Pancreas (tissue), 10 donors: Measurements from ENCODE around the gene AQP12B. TPM values are rescaled to one million over a fixed set of nuclear protein-coding genes. Genes with fewer than 3 reads are reported as not detected.

Experiments used
- ATAC-seq, 4 donors: fragments of 200-7000 bp; cut with Tn5 transposase; one replicate each; pipeline versions ENCODE4 v1.8.0 to v1.9.1; 2020; ENCODE audit warnings: mild to moderate bottlenecking in 4 of 4, moderate library complexity in 4 of 4
- DNase-seq, 6 donors: peaks; one replicate each; pipeline ENCODE4 v3.0.0-alpha.2; 2020
- FAIRE-seq: peaks from 2 replicates; lab custom pipeline; 2012; peaks lifted over from hg19 to GRCh38; lab: Jason Lieb, UNC
- H3K27ac ChIP-seq, 4 donors: fragments of 200-600 bp; sonication (generic); 1 replicate in 3 of 4; 2 replicates in 1 of 4; pipeline versions ENCODE4 v1.5.0 to v1.8.0; 2020
- H3K27me3 ChIP-seq, 4 donors: fragments of 200-600 bp; one replicate each; pipeline ENCODE4 v1.8.0; 2021
- H3K36me3 ChIP-seq, 3 donors: fragments of 200-600 bp; sonication (generic) in 1 of 3; one replicate each; pipeline versions ENCODE4 v1.5.0 to v1.8.0; 2020 to 2021
- H3K4me1 ChIP-seq, 3 donors: fragments of 200-600 bp; one replicate each; pipeline ENCODE4 v1.8.0; 2021
- H3K4me3 ChIP-seq, 4 donors: fragments of 200-600 bp; sonication (generic) in 2 of 4; one replicate each; pipeline versions ENCODE4 v1.5.0 to v1.8.0; 2020 to 2021
- H3K9me3 ChIP-seq, 4 donors: fragments of 200-600 bp; one replicate each; pipeline ENCODE4 v1.8.0; 2021
- CTCF ChIP-seq, 4 donors: fragments of 200-600 bp; sonication (generic) in 3 of 4; IDR thresholded peaks; one replicate each; pipeline versions ENCODE4 v1.5.0 to v1.8.0; 2021; ENCODE audit warnings: antibody characterized with exemption in 4 of 4
- WGBS, 2 donors: extraction: QIAGEN DNeasy Blood & Tissue Kit; methylation state at CpG; one replicate each; pipeline ENCODE4 v1.1.7; 2013; 5-methylcytosine and 5-hydroxymethylcytosine counted together
- intact Hi-C, 3 donors: fragments of 100-400 bp; cut with DNase I; formaldehyde crosslinking; loops; one replicate each; pipeline versions ENCODE4 v1.11.1 to v1.14.2; 2022
- polyA plus RNA-seq, 2 donors: library from polyadenylated mRNA; stranded (reverse); fragments of 200-250 nt; gene quantifications; one replicate each; pipeline ENCODE4 v1.2.3, GENCODE V29; 2013
- total RNA-seq, 6 donors: library from RNA; stranded (reverse); fragmentation: NEBNext Ultra II Directional in 4 of 6; extraction: Animal tissue kit (Norgen Biotek cat#: 25700) in 4 of 6; gene quantifications; one replicate each; pipeline versions ENCODE4 v1.2.1 to v1.2.4, GENCODE V29; 2021 to 2023
- donor health status: healthy with polysubstance abuse.
- donor health status: DM: no; HTN: no; CAD: no; lungs with moderate emphysema.
- donor health status: DM: no; HTN: no; CAD: no.
- donor health status: control.
- donor health status: control.
- donor health status: Bipolar disorder and iron deficiency.
- donor health status: DM: yes; HTN: yes; CAD: no.
- donor health status: DM: no; HTN: no; CAD: no.
- donor health status: DM: no; HTN: no; CAD: no.
- donor health status: DM: yes; HTN: yes; CAD: no.

Gene AQP12B
- total and polyA plus RNA-seq, 8 donors = 54.2 to 240 (median 154) TPM

GRCh38 chr2:240718896-240719490 lies 36.3 kb upstream of the AQP12B start:
- intact Hi-C loops = no loop called here
- DNase-seq (peak in 2 of 6 donors; percentile 25 to 69), FAIRE-seq (no peak), ATAC-seq (no peak)
- no peak for TF ChIP-seq CTCF (IDR thresholded peaks at IDR 0.05)
- no peak overlapping the region for H3K27ac ChIP-seq
- H3K27me3 ChIP-seq = no peaks in the 10 kb centered on the region
- H3K36me3 ChIP-seq = no peaks in the 10 kb centered on the region
- no peaks in the 10 kb centered on the region for H3K4me1 ChIP-seq
- no peaks in the 10 kb centered on the region for H3K9me3 ChIP-seq
- H3K4me3 ChIP-seq = no peak overlapping the region
- 92 to 93% methylated on average over 25 of the region's 25 CpGs for WGBS, 2 donors

- Histone ChIP-seq H3K9me3 (no peaks in the 10 kb centered on the region), H3K36me3 (no peaks in the 10 kb centered on the region), H3K27me3 (no peaks in the 10 kb centered on the region), H3K4me3 (no peak overlapping the region), H3K27ac (no peak overlapping the region), H3K4me1 (no peaks in the 10 kb centered on the region)
- DNase-seq (peak in 2 of 6 donors; percentile 29 to 59), FAIRE-seq (no peak), ATAC-seq (no peak)
- WGBS, 2 donors = 92 to 93% methylated on average over 27 to 31 of the region's 31 CpGs
- intact Hi-C loops = no loop called here
- no peak for TF ChIP-seq CTCF (IDR thresholded peaks at IDR 0.05)
Observed at GRCh38 chr2:240717681-240718581, 35.2 kb upstream of the AQP12B start.

- Histone ChIP-seq H3K4me3 (no peak overlapping the region), H3K9me3 (no peaks in the 10 kb centered on the region), H3K27ac (no peak overlapping the region), H3K27me3 (no peaks in the 10 kb centered on the region), H3K4me1 (no peaks in the 10 kb centered on the region), H3K36me3 (no peaks in the 10 kb centered on the region)
- 84 to 88% methylated on average over 14 to 18 of the region's 18 CpGs for WGBS, 2 donors
- ATAC-seq (no peak), FAIRE-seq (no peak), DNase-seq (peak in 2 of 6 donors; percentile 36 to 61)
- intact Hi-C loops = no loop called here
- no peak for TF ChIP-seq CTCF (IDR thresholded peaks at IDR 0.05)
Observed at GRCh38 chr2:240717181-240717641, 34.5 kb upstream of the AQP12B start.

GRCh38 chr2:240716130-240716798 lies 33.6 kb upstream of the AQP12B start:
- FAIRE-seq = no peak
- no peak for TF ChIP-seq CTCF (IDR thresholded peaks at IDR 0.05)
- peak in 2 of 6 donors; percentile 30 to 48 for DNase-seq
- H3K27ac ChIP-seq = no peak overlapping the region
- no peaks in the 10 kb centered on the region for H3K27me3 ChIP-seq
- intact Hi-C loops = no loop called here
- WGBS, 2 donors = 92 to 95% methylated on average over 23 of the region's 23 CpGs
- no peaks in the 10 kb centered on the region for H3K9me3 ChIP-seq
- H3K4me3 ChIP-seq = no peak overlapping the region
- no peak for ATAC-seq
- no peaks in the 10 kb centered on the region for H3K36me3 ChIP-seq
- no peaks in the 10 kb centered on the region for H3K4me1 ChIP-seq
